ENCODE measurements around the gene RPLP2. TPM values are rescaled to one million over a fixed set of nuclear protein-coding genes. Genes with fewer than 3 reads are reported as not detected.

RPLP2 gene
- 123 and 263 TPM in 2 replicates for total RNA-seq

DNA sequence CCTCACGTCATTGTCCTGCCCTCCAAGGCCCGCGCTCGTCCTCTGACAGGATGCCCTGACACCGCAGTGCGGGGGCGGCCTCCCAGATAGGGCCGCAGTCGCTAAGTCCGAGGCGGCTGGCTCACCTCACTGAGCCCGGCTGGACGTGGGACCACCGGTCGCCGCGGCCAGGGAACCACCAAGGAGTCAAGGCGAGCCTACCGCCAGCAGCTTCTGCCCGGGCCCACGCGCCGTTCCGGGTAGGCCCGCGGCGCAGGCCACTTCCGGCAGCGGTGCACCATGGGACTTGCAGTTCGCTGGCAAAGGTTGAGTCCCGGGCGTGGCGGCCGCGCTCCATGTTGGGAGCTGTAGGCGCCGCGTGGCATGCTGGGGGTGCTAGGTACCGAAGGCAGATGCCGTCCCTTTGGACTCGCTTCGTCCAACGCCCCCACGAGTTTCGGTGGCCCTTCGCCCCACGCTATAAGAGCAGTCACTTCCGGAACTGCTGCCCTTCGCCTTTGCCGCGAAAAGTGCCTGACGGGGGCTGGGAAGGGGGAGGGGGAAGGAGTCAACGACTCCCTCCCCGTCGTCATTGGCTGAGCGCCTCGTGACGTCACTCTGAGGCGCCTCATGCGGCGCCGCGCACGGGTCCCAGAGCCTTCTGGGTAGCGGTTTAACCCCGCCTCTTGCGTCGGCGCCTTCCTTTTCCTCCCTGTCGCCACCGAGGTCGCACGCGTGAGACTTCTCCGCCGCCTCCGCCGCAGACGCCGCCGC is at the start of gene RPLP2:
TSS of gene RPLP2 (plus strand) at position 681 of the 753 bp plus-strand sequence. CDS start 268 bp downstream, outside the sequence.

GRCh38 chr11:777288-778255 is 32.2 kb upstream of the RPLP2 start, which contains the start of gene GATD1:
GATD1 (minus strand) TSS chr11:777487; CDS start chr11:777462, 25 bp downstream.

DNA sequence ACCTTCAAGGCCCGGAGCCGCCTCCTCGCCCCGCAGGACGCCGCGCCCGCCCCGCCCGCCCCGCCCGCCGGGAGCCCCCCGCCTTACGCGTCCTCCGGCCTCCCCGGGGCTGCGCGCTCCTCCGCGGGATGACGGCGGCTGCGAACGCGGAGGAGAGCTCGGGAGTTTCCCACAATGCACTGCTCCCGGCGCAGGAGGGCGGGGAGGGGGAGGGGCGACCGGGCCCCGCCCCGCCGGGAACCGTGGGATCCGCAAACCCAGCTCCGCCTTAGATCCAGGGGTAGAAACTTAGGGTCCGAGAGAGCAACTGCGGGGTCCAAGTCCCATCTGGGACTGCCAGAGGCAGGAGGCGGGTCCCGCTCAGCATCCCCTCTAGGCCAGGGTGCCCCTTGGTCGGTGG is 19.8 kb upstream of the RPLP2 start, which contains the start of gene CEND1:
TSS of gene CEND1 (minus strand) at position 148 of the 400 bp plus-strand sequence. CDS start 1,514 bp downstream, outside the sequence.

DNA sequence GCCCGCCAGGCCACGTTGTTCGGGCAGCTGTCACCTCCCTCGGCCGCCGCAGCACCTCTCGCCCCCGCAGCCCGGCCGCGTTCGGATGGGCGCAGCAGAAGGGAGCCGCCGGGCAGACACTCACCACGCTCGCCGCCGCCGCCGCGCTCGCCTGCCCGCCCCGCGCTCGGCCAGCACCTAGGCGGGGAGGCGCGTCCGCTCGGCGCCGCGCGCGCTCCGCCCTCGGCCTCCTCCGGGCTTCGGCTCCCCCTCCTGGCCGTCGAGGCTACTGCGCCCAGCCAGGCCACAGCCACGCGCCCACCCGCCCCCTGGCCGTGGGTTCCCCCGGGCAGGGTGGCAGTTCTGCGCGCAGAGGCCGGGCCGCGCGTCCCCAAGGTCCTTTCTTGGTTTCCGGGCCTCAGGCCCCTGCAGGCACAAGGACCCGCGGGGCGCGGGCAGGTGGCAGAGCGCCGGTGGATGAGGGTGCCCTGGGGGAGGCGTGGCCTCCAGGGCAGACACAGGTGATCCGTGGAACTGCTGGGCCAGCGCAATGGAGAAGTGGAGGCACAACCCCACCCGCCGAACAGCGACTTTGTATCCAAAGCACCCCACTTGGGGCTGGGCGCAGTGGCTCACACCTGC is 11.6 kb upstream of the RPLP2 start, which contains the start of gene SLC25A22:
TSS of gene SLC25A22 (minus strand) at position 189 of the 621 bp plus-strand sequence. CDS start 3,275 bp downstream, outside the sequence.

DNA sequence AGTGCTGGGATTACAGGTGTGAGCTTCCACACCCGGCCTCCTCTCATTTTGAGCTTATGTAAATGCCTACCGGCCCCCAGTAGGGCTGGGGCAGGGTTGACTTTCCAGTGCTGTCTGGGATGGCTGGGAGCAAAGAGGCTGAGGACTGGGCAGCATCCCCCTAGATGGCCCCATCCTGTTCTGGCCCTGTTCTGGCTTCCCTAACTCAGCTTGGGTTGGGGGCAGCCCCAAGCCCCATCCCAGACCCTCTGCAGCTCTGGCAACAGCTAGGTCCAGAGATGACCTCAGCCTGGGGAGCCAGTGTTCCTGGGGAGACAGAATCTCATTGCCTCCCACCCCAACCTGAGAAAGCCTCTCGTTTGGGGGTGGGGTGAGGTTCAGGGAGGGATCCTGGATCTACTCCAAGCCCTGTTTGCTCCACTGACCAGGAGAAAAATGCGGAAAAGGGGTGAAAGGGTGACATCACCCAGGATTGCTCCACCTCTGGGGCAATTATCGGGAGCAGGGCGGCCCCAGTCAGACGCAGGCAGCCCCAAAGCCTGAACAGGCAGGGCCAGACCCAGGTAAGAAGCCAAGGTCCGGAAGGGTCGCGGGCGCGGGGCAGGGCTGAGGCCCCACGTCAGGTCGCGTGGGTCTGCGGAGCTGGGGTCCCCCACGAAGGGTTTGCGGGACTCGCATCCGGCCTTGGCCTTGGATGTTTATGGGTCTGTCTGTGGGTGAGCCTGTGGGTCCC is 8.8 kb downstream of the RPLP2 start, which contains the start of gene PNPLA2:
TSS of gene PNPLA2 (plus strand) at position 519 of the 733 bp plus-strand sequence. CDS start 805 bp downstream, outside the sequence.

DNA sequence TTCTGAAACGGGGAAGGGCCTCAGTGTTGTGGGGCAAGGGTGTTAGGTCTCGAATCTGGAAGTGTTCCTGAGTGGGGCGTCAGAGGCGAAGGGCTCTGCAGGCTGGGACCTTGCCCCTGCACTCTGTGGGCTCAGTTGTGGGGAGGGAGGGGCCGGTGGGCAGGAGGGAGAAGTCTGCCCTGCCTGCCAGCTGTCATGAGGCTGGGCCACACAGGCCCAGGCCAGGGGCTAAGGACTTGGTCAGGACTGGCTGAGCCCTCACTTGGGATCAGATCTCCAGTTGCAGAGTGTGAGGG is 18.1 kb downstream of the RPLP2 start, which contains the start of gene CRACR2B:
TSS of gene CRACR2B (plus strand) at position 23 of the 296 bp plus-strand sequence. CDS start 689 bp downstream, outside the sequence.

GRCh38 chr11:832529-833113 is 22.9 kb downstream of the RPLP2 start, which contains the start of gene CD151:
CD151 (plus strand) TSS chr11:832952; CDS start chr11:836070, 3,118 bp downstream.

DNA sequence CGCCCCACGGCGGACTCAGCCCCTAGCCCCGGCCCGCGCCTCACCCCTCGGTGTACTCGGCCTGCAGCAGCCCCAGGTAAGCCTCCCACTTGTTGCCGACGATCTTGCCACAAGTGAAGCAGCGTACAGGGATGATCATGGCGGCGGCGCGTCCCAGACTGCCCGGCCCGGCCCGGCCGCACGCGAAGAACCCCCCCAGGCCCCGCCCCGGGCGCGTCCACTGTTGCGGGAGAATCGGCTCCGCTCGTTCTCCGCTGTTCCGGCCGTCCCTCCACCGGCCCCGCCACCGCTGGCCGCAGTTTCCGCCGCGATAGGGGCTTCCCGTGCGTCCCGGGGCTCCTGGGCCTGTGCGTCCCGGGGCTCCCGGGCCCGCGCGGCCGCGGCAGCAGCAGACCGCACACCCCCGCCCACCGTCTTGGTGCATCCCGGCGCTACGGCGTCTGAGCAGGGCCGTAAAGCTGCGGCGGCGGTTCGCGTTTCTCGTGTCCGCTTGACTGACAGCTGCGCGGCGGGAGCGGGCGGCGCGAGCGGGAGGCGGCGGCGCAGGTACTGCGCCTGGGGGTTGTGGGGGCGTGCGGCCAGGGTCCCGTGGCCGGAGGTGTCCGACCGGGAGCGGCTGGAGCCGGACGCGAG is 32.7 kb downstream of the RPLP2 start, which contains the start of the genes POLR2L and TSPAN4:
TSS of gene POLR2L (minus strand) at position 160 of the 633 bp plus-strand sequence. CDS start at position 139, 21 bp downstream.
TSS of gene TSPAN4 (plus strand) at position 483 of the 633 bp plus-strand sequence. CDS start 7,453 bp downstream, outside the sequence.

Other genes with a start within 250 kb of the RPLP2 start
- 0.30 and 0.60 TPM in 2 replicates for gene LMNTD2, start 249.2 kb upstream of the RPLP2 start, total RNA-seq
- gene RASSF7, start 249.0 kb upstream of the RPLP2 start, total RNA-seq, result 7.1 and 13.3 TPM in 2 replicates
- 22.3 and 41.2 TPM in 2 replicates for gene PHRF1, start 233.5 kb upstream of the RPLP2 start, total RNA-seq
- gene IRF7, start 194.0 kb upstream of the RPLP2 start, total RNA-seq, result 5.9 and 6.5 TPM in 2 replicates
- not detected in 2 replicates for gene CDHR5, start 185.0 kb upstream of the RPLP2 start, total RNA-seq
- not detected in 2 replicates for gene SCT, start 182.8 kb upstream of the RPLP2 start, total RNA-seq
- 0.09 TPM in 1 of 2 replicates, not detected in the other for gene DRD4, start 172.7 kb upstream of the RPLP2 start, total RNA-seq
- 22.6 and 31.6 TPM in 2 replicates for gene DEAF1, start 114.7 kb upstream of the RPLP2 start, total RNA-seq
- 8.3 and 10.1 TPM in 2 replicates for gene TMEM80, start 114.2 kb upstream of the RPLP2 start, total RNA-seq
- 18.7 and 31.3 TPM in 2 replicates for gene EPS8L2, start 103.7 kb upstream of the RPLP2 start, total RNA-seq
- gene TALDO1, start 62.5 kb upstream of the RPLP2 start, total RNA-seq, result 121 and 178 TPM in 2 replicates
- 17.8 and 30.4 TPM in 2 replicates for gene GATD1, start 32.5 kb upstream of the RPLP2 start, total RNA-seq
- gene CEND1, start 19.9 kb upstream of the RPLP2 start, total RNA-seq, result 0.89 and 1.8 TPM in 2 replicates
- 8.9 and 28.8 TPM in 2 replicates for gene SLC25A22, start 11.7 kb upstream of the RPLP2 start, total RNA-seq
- gene PIDD1, start 4.7 kb upstream of the RPLP2 start, total RNA-seq, result 15.7 and 15.8 TPM in 2 replicates
- gene PNPLA2, start 8.9 kb downstream of the RPLP2 start, total RNA-seq, result 23.5 and 32.9 TPM in 2 replicates
- 0.30 and 1.2 TPM in 2 replicates for gene CRACR2B, start 18.0 kb downstream of the RPLP2 start, total RNA-seq
- 986 and 1,024 TPM in 2 replicates for gene CD151, start 23.0 kb downstream of the RPLP2 start, total RNA-seq
- 32.7 and 88.1 TPM in 2 replicates for gene POLR2L, start 32.6 kb downstream of the RPLP2 start, total RNA-seq
- gene TSPAN4, start 32.9 kb downstream of the RPLP2 start, total RNA-seq, result 178 and 183 TPM in 2 replicates
- 105 and 112 TPM in 2 replicates for gene CHID1, start 100.8 kb downstream of the RPLP2 start, total RNA-seq
- 28.8 and 46.0 TPM in 2 replicates for gene AP2A2, start 115.9 kb downstream of the RPLP2 start, total RNA-seq
- not detected in 2 replicates for gene MUC6, start 226.8 kb downstream of the RPLP2 start, total RNA-seq